Epidermal melanocyte (primary cell): ENCODE results near the gene FRMD4A.
"Not testable (repeated sequence)": the region's sequence is repeated elsewhere in the genome, so short reads cannot be mapped to it uniquely, and the experiment has no call there.

Source experiments
- DNase-seq: peaks from one replicate; pipeline ENCODE4 v3.0.0; 2011; ENCODE audit warnings: low spot score; ENCODE audit not compliant: insufficient read length

FRMD4A gene

GRCh38 chr10:14112056-14112455, 218.7 kb downstream of the FRMD4A start:
- no peak for DNase-seq

- DNase-seq: no peak
Observed at GRCh38 chr10:14111208-14111607, 219.5 kb downstream of the FRMD4A start.

- no peak for DNase-seq
Observed at GRCh38 chr10:14106828-14107227, 223.9 kb downstream of the FRMD4A start.

- no peak for DNase-seq
Observed at GRCh38 chr10:14102056-14102455, 228.7 kb downstream of the FRMD4A start.

- no peak for DNase-seq
Observed at GRCh38 chr10:14099885-14100284, 230.8 kb downstream of the FRMD4A start.

- DNase-seq: peak; percentile 69
Observed at GRCh38 chr10:14093730-14094484, 236.8 kb downstream of the FRMD4A start.

GRCh38 chr10:14092799-14093198, 237.9 kb downstream of the FRMD4A start:
- DNase-seq: no peak

- no peak for DNase-seq
Observed at GRCh38 chr10:14089556-14090292, 241.0 kb downstream of the FRMD4A start.

- DNase-seq: no peak
Observed at GRCh38 chr10:14087566-14087965, 243.2 kb downstream of the FRMD4A start.

- no peak for DNase-seq
Observed at GRCh38 chr10:14086596-14086995, 244.1 kb downstream of the FRMD4A start.

GRCh38 chr10:14084875-14085274, 245.8 kb downstream of the FRMD4A start:
- no peak for DNase-seq

GRCh38 chr10:14080795-14081194, 249.9 kb downstream of the FRMD4A start:
- DNase-seq: no peak

- no peak for DNase-seq
Observed at GRCh38 chr10:14077430-14077829, 253.3 kb downstream of the FRMD4A start.

GRCh38 chr10:14074062-14074884, 256.5 kb downstream of the FRMD4A start:
- DNase-seq: peak; percentile 93

GRCh38 chr10:14072541-14072940, 258.2 kb downstream of the FRMD4A start:
- DNase-seq: no peak

GRCh38 chr10:14071956-14072355, 258.8 kb downstream of the FRMD4A start:
- DNase-seq: no peak

- no peak for DNase-seq
Observed at GRCh38 chr10:14068601-14069250, 262.0 kb downstream of the FRMD4A start.

GRCh38 chr10:14067638-14068037, 263.1 kb downstream of the FRMD4A start:
- not testable (repeated sequence) for DNase-seq

- DNase-seq: no peak
Observed at GRCh38 chr10:14066106-14066505, 264.6 kb downstream of the FRMD4A start.

GRCh38 chr10:14063531-14064285, 267.0 kb downstream of the FRMD4A start:
- DNase-seq: no peak
